IMR-90 (cell line): Measurements from ENCODE around the gene HDGFL2. TPM values are rescaled to one million over a fixed set of nuclear protein-coding genes. Genes with fewer than 3 reads are reported as not detected.

Experiments
- ATAC-seq: fragments of 200-7000 bp; cut with Tn5 transposase; 2 replicates; pipeline ENCODE4 v1.9.1; 2020; ENCODE audit warnings: low read depth, mild to moderate bottlenecking, moderate library complexity
- BruUV-seq: library from RNA; stranded (reverse); fragments of 400-500 nt; replicated peaks from 2 replicates; lab custom pipeline; 2021; lab: Mats Ljungman, UMichigan
- CTCF ChIA-PET: fragments of 300-600 bp; formaldehyde crosslinking; extraction: SDS; loops from one replicate; lab custom pipeline; 2021; ENCODE audit warnings: antibody characterized with exemption; lab: Yijun Ruan, JAX
- POLR2A ChIA-PET: fragments of 300-600 bp; sonication (Branson Sonifier 250); formaldehyde crosslinking; loops from one replicate; lab custom pipeline; 2022; ENCODE audit warnings: antibody characterized with exemption; ENCODE audit not compliant: unreplicated experiment; lab: Charles Lee
- DNase-seq: peaks from one replicate; pipeline ENCODE4 v3.0.0; 2013
- H2AFZ ChIP-seq: replicated peaks from 2 replicates; pipeline ENCODE3; 2013; ENCODE audit warnings: low read length, mild to moderate bottlenecking; ENCODE audit not compliant: poor library complexity
- H2AK5ac ChIP-seq: 2 replicates; pipeline ENCODE4 v1.6.1; 2013; ENCODE audit warnings: low read depth, low read length, inconsistent platforms
- H2AK9ac ChIP-seq: replicated peaks from 2 replicates; pipeline ENCODE3; 2013; ENCODE audit warnings: mild to moderate bottlenecking, low read depth, low read length, moderate library complexity; ENCODE audit not compliant: poor library complexity
- H2BK120ac ChIP-seq: 2 replicates; pipeline ENCODE4 v1.6.1; 2013; ENCODE audit warnings: low read depth, low read length, inconsistent platforms
- H2BK15ac ChIP-seq: 3 replicates; pipeline ENCODE4 v1.6.1; 2013; ENCODE audit warnings: low read depth, low read length, inconsistent platforms
- H2BK20ac ChIP-seq: 2 replicates; pipeline ENCODE4 v1.6.1; 2013; ENCODE audit warnings: low read depth, mild to moderate bottlenecking, inconsistent platforms, low read length, moderate library complexity
- H2BK5ac ChIP-seq: 2 replicates; pipeline ENCODE4 v1.6.1; 2013; ENCODE audit warnings: mild to moderate bottlenecking, low read depth, low read length, inconsistent platforms; ENCODE audit not compliant: poor library complexity, severe bottlenecking
- H3K14ac ChIP-seq: replicated peaks from 2 replicates; pipeline ENCODE4 v1.6.1; 2013; ENCODE audit warnings: low read depth, low read length, inconsistent platforms
- H3K18ac ChIP-seq: 2 replicates; pipeline ENCODE4 v1.6.1; 2013; ENCODE audit warnings: low read depth, low read length, control low read depth
- H3K23ac ChIP-seq: 2 replicates; pipeline ENCODE4 v1.6.1; 2013; ENCODE audit warnings: low read depth, low read length, inconsistent platforms
- H3K27ac ChIP-seq: 2 replicates; pipeline ENCODE4 v1.5.1; 2013; ENCODE audit warnings: mild to moderate bottlenecking, control low read depth, low read length; ENCODE audit not compliant: insufficient read depth
- H3K27me3 ChIP-seq: 2 replicates; pipeline ENCODE4 v1.6.1; 2013; ENCODE audit warnings: low read length; ENCODE audit not compliant: control insufficient read depth, insufficient read depth
- H3K36me3 ChIP-seq: 2 replicates; pipeline ENCODE4 v1.6.1; 2013; ENCODE audit warnings: low read length, mixed read lengths; ENCODE audit not compliant: control insufficient read depth, insufficient read depth
- H3K4ac ChIP-seq: 2 replicates; pipeline ENCODE4 v1.6.1; 2013; ENCODE audit warnings: low read depth, low read length, inconsistent platforms
- H3K4me1 ChIP-seq: 2 replicates; pipeline ENCODE4 v1.6.1; 2013; ENCODE audit warnings: low read length, mixed read lengths; ENCODE audit not compliant: control insufficient read depth, insufficient read depth
- H3K4me2 ChIP-seq: 2 replicates; pipeline ENCODE4 v1.6.1; 2013; ENCODE audit warnings: low read depth, mild to moderate bottlenecking, control low read depth, low read length, moderate library complexity
- H3K4me3 ChIP-seq: 2 replicates; pipeline ENCODE4 v1.5.1; 2013; ENCODE audit warnings: low read depth, mild to moderate bottlenecking, control low read depth, low read length, moderate library complexity; ENCODE audit not compliant: insufficient read depth
- H3K56ac ChIP-seq: 2 replicates; pipeline ENCODE4 v1.6.1; 2013; ENCODE audit warnings: low read length, inconsistent platforms; ENCODE audit not compliant: insufficient read depth; ENCODE audit errors: extremely low read depth
- H3K79me1 ChIP-seq, 2 experiments: 2 replicates each; pipeline ENCODE4 v1.6.1; 2013; ENCODE audit warnings: low read length in 2 of 2, inconsistent platforms in 1 of 2, low read depth in 1 of 2
- H3K9ac ChIP-seq: 2 replicates; pipeline ENCODE4 v1.6.1; 2013; ENCODE audit warnings: low read depth, low read length, control low read depth
- H3K9me1 ChIP-seq: 2 replicates; pipeline ENCODE4 v1.6.1; 2013; ENCODE audit warnings: low read length, inconsistent platforms; ENCODE audit not compliant: insufficient read depth
- H3K9me3 ChIP-seq: 2 replicates; pipeline ENCODE4 v1.6.1; 2013; ENCODE audit warnings: low read length; ENCODE audit not compliant: control insufficient read depth, insufficient read depth
- H4K20me1 ChIP-seq: 2 replicates; pipeline ENCODE4 v1.6.1; 2013; ENCODE audit warnings: low read length, inconsistent platforms; ENCODE audit not compliant: insufficient read depth
- H4K5ac ChIP-seq: 2 replicates; pipeline ENCODE4 v1.6.1; 2013; ENCODE audit warnings: mild to moderate bottlenecking, low read depth, low read length, control low read depth
- H4K8ac ChIP-seq, 2 experiments: 2 replicates each; pipeline ENCODE4 v1.6.1; 2013; ENCODE audit warnings: low read depth in 2 of 2, low read length in 2 of 2, control low read depth in 1 of 2, inconsistent platforms in 1 of 2
- H4K91ac ChIP-seq: 2 replicates; pipeline ENCODE4 v1.6.1; 2013; ENCODE audit warnings: low read depth, low read length, inconsistent platforms; ENCODE audit not compliant: insufficient read depth
- BHLHE40 ChIP-seq: fragments of 150-350 bp; IDR thresholded peaks from 2 replicates; pipeline ENCODE4 v1.6.1; 2016; ENCODE audit warnings: mild to moderate bottlenecking, low read depth, low read length
- CHD1 ChIP-seq: IDR thresholded peaks from 2 replicates; pipeline ENCODE4 v1.6.1; 2012; ENCODE audit warnings: low read depth, low read length, improper control_type of control experiment
- MAFK ChIP-seq: IDR thresholded peaks from 2 replicates; pipeline ENCODE4 v1.6.1; 2012; ENCODE audit warnings: low read depth, low read length, improper control_type of control experiment
- MXI1 ChIP-seq: IDR thresholded peaks from 2 replicates; pipeline ENCODE4 v1.6.1; 2012; ENCODE audit warnings: low read depth, mild to moderate bottlenecking, low read length, moderate library complexity, borderline replicate concordance
- RAD21 ChIP-seq: IDR thresholded peaks from 2 replicates; pipeline ENCODE4 v1.6.1; 2012; ENCODE audit warnings: low read length, improper control_type of control experiment
- RCOR1 ChIP-seq: IDR thresholded peaks from 2 replicates; pipeline ENCODE4 v1.6.1; 2012; ENCODE audit warnings: mild to moderate bottlenecking, low read length, improper control_type of control experiment; ENCODE audit not compliant: insufficient replicate concordance
- SMC3 ChIP-seq: fragments of 150-350 bp; IDR thresholded peaks from 2 replicates; pipeline ENCODE4 v1.6.1; 2016; ENCODE audit warnings: low read depth, mild to moderate bottlenecking, antibody characterized with exemption, low read length, moderate library complexity
- USF2 ChIP-seq: fragments of 150-350 bp; IDR thresholded peaks from 2 replicates; pipeline ENCODE4 v1.6.1; 2017; ENCODE audit warnings: mild to moderate bottlenecking, antibody characterized with exemption, low read length, low read depth
- WGBS, 2 experiments: methylation state at CpG; one replicate each; pipeline versions ENCODE4 v1.1.5 to v1.1.7; 2013; ENCODE audit warnings: missing lambda C conversion rate in 2 of 2; ENCODE audit not compliant: insufficient read length in 1 of 2; ENCODE audit errors: extremely low coverage in 2 of 2; 5-methylcytosine and 5-hydroxymethylcytosine counted together
- dilution Hi-C: fragments of 300-500 bp; cut with HindIII; formaldehyde crosslinking; loops from one replicate; pipeline ENCODE4 v1.14.3; 2018; ENCODE audit warnings: low sequenced_read_pairs; ENCODE audit not compliant: unreplicated experiment
- in situ Hi-C: fragments of 300-500 bp; cut with MboI; formaldehyde crosslinking; loops from 3 replicates; pipeline ENCODE4 v1.14.3; 2019; ENCODE audit warnings: low sequenced_read_pairs, inconsistent platforms, mixed read lengths
- intact Hi-C: fragments of 100-400 bp; cut with micrococcal nuclease; formaldehyde crosslinking; loops from 2 replicates; pipeline ENCODE4 v1.10.0; 2022
- polyA plus RNA-seq, 3 experiments: library from polyadenylated mRNA; depleted of rRNA; stranded (reverse); fragments of >200 nt; gene quantifications; 2 replicates each; pipeline ENCODE4 v1.2.3, GENCODE V29; 2012; ENCODE audit warnings: low replicate concordance in 1 of 3
- total RNA-seq: library from RNA; depleted of rRNA; stranded (reverse); fragments of >200 nt; gene quantifications from 2 replicates; pipeline ENCODE4 v1.2.3, GENCODE V29; 2012

Gene HDGFL2
- total and polyA plus RNA-seq, 2 of the 4 experiments (the other 2 are of a cell fraction), result 35.8 to 48.5 TPM

GRCh38 chr19:4494691-4495064 is 22.6 kb downstream of the HDGFL2 start:
- Histone ChIP-seq H3K9ac (no peak overlapping the region), H3K27me3 (no peaks in the 10 kb centered on the region), H3K9me3 (no peaks in the 10 kb centered on the region), H2BK5ac (no peak overlapping the region), H2AK9ac (no peak overlapping the region), H2BK120ac (no peak overlapping the region), H3K27ac (no peak overlapping the region), H4K5ac (no peak overlapping the region), H3K4me1 (no peaks in the 10 kb centered on the region), H4K91ac (no peak overlapping the region), H2BK15ac (no peak overlapping the region), H3K4me3 (no peak overlapping the region), H3K14ac (no peak overlapping the region), H2BK20ac (no peak overlapping the region), H3K18ac (no peak overlapping the region), H3K56ac (no peak overlapping the region), H3K4me2 (no peak overlapping the region), H3K79me1 (peaks cover 7 to 20% of the 10 kb centered on the region in 2 experiments), H3K4ac (no peak overlapping the region), H2AK5ac (no peak overlapping the region), H4K20me1 (peaks cover 14% of the 10 kb centered on the region; the same call in 1 of the 2 replicates), H2AFZ (no peak overlapping the region), H4K8ac (no peak overlapping the region), H3K36me3 (peaks cover 76% of the 10 kb centered on the region), H3K9me1 (peaks cover 13% of the 10 kb centered on the region), H3K23ac (no peak overlapping the region)
- DNase-seq (no peak), ATAC-seq (no peak)
- ChIA-PET POLR2A (no interaction called here), CTCF (no interaction called here)
- BruUV-seq, result no TSS peak
- dilution Hi-C loops (no loop called here), intact Hi-C loops (no loop called here), in situ Hi-C loops (no loop called here)
- WGBS, 2 experiments, result 97% methylated on average over 5 of the region's 8 CpGs; no CpG with 5 or more reads in 1 of the 2 experiments
- TF ChIP-seq SMC3, result no peak
- no peak for TF ChIP-seq RCOR1
- no peak for TF ChIP-seq RAD21
- no peak for TF ChIP-seq MXI1
- TF ChIP-seq USF2, result no peak
- no peak for TF ChIP-seq CHD1
- no peak for TF ChIP-seq MAFK
- TF ChIP-seq BHLHE40, result no peak
